Peyer's patch (tissue), 4 donors: Measurements from ENCODE around the gene GRHPR.

Experiments
- POLR2A ChIP-seq, 2 donors: fragments of 450-650 bp; IDR thresholded peaks; one replicate each; pipeline ENCODE4 v1.5.1; 2017; ENCODE audit warnings: antibody characterized with exemption in 2 of 2, mild to moderate bottlenecking in 2 of 2, moderate library complexity in 2 of 2
- TF ChIP-seq, protein P1 (sequence below), 6 experiments: fragments of 450-650 bp in 4 of 6; fragments of 200-600 bp in 2 of 6; sonication (generic) in 1 of 6; IDR thresholded peaks; one replicate each; pipeline ENCODE4 v1.5.1; 2017 to 2019; ENCODE audit warnings: antibody characterized with exemption in 6 of 6, mild to moderate bottlenecking in 3 of 6, moderate library complexity in 1 of 6

DNA sequence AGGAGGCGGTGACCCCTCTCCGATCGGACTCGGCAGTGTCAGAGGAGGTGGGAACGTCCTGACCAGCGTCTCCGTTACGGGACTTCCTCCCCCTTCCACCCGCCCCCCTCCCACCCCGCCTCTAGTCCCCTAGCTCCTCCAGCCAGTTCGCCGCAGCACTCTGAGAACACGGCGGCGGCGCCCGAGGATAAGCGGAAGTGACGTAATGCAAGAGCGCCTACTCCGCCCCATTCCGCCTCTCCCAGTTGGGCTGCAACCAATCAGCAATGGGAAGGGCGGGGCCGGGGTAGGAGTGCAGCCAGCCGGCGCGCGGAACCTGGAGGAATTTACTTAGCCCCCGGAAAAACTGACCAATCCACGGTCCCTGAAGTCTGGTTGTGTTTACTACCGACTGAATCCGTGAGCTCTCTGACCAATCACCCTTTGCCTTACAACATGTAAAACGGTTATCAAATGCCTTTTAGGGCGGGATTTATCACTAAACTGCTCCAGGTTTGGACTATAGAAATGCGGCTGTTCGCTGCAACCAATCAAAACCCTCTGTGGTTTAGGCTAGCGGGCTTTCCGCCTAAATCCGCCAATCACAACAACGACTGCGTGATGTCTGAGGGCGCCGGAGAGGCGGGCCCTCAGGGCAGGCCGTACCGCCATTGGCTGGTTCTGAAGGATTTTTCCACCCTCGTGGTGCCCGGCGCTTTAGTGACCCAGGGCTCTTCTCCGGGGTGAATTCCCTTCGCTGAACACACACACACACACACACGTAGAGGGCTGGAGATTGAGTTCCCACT is 42.9 kb downstream of the GRHPR start, which contains the start of gene ZBTB5:
- TF ChIP-seq, protein P1, sequence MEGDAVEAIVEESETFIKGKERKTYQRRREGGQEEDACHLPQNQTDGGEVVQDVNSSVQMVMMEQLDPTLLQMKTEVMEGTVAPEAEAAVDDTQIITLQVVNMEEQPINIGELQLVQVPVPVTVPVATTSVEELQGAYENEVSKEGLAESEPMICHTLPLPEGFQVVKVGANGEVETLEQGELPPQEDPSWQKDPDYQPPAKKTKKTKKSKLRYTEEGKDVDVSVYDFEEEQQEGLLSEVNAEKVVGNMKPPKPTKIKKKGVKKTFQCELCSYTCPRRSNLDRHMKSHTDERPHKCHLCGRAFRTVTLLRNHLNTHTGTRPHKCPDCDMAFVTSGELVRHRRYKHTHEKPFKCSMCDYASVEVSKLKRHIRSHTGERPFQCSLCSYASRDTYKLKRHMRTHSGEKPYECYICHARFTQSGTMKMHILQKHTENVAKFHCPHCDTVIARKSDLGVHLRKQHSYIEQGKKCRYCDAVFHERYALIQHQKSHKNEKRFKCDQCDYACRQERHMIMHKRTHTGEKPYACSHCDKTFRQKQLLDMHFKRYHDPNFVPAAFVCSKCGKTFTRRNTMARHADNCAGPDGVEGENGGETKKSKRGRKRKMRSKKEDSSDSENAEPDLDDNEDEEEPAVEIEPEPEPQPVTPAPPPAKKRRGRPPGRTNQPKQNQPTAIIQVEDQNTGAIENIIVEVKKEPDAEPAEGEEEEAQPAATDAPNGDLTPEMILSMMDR (IDR thresholded peaks at IDR 0.05): no peak
- peak in 1 of 2 donors; percentile 78 for TF ChIP-seq POLR2A (IDR thresholded peaks at IDR 0.05)
